Activated T-cell treated with anti-CD3 and anti-CD28 coated beads, Interleukin-2, amount 50 U/mL, for 1 hour (primary cell): Measurements from ENCODE around the gene GPSM3.

Source experiments
- DNase-seq: peaks from one replicate; pipeline ENCODE4 v3.0.0-alpha.2; 2020

The GPSM3 gene

DNA sequence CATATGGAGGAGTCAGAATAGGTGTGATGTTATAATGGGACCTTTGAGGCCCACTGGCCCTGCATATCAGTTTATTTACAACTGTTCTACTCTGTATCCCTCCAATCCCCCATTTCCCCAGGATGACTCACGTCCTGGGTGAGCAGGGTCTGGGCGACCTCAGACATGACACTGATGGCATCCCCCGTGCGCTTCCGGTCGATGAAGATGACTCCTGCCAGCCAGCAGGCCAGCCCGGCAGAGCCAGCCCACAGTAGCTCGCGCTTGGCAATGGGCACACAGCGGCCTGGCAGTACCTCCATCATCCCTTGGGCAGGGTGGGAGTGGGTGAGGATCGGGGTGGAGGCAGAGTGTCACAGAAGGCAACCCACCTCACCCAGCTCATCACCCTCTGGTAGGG is 22.1 kb downstream of the GPSM3 start:
- DNase-seq: no peak

GRCh38 chr6:32168807-32169591 is 23.4 kb downstream of the GPSM3 start:
- DNase-seq: no peak

DNA sequence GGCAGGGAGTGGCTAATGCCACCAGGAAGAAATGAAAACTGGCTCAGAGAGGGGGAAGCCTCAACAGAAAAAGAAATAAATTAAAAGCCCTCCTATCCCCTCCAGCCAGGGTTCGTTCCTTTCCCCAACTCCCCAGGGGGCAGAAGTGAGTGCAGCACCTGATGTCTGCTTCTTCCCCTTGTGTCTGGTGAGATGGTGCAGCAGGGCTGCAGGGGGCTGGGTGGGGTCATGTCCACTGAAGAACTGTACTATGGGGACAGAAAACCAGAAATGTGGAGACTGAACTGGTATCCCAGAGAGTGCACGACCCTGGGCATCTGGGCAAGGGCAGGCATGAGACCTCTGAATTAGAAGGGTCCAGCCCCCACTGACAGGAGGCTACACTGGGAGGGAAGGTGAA is 24.1 kb downstream of the GPSM3 start:
- DNase-seq: no peak

DNA sequence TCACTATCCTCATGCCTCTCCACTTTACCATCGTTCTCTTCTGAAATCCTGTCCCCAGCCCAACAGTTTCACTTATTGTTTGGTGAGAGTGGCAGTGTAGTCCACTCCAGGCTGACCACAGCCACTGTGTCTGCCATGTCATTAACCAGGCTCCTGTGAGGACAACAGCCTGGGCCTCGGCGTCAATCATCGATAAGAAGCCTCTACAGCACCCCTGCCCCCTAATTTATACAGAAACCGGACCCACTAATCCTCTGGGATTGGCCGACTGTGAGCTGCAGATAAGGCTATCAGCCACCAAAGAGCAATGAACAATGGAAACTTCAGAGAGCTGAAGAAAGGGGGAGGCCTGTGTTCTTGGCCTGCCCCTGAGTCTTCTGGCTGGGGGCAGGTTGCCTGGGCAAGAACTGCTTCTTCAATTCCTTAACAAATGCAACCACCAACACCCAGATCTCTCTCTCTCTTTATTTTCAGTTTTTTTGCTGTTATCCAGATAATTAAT is 24.6 kb downstream of the GPSM3 start:
- no peak for DNase-seq

GRCh38 chr6:32167154-32167760 is 25.2 kb downstream of the GPSM3 start:
- no peak for DNase-seq

DNA sequence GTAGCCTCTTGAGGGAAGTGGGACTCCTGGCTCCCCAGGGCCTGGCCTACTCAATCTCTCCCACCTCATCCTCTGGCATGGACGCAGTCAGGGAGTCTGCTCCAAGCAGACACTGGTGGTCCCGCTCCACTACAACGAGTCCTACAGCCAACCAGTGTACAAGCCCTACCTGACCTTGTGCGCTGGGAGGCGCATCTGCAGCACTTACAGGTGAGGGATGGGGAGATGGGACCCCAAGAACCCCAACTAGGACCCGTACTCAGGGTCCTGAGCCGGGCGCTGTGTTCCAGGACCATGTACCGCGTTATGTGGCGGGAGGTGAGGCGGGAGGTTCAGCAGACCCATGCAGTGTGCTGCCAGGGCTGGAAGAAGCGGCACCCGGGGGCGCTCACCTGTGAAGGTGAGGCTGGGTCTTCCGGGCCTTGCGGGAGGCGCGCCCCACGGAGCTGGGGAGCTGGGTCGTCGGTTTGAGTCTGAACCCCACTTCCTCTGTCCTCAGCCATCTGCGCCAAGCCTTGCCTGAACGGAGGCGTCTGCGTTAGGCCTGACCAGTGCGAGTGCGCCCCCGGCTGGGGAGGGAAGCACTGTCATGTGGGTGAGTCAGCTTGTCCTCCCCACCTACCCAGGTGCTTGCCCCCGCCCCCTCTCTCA is 25.9 kb downstream of the GPSM3 start:
- no peak for DNase-seq

GRCh38 chr6:32164295-32164694 is 28.1 kb downstream of the GPSM3 start, which contains the start of gene EGFL8:
TSS of gene EGFL8 (plus strand) at chr6:32164595. CDS start at chr6:32166166, 1,571 bp downstream.
- no peak for DNase-seq

DNA sequence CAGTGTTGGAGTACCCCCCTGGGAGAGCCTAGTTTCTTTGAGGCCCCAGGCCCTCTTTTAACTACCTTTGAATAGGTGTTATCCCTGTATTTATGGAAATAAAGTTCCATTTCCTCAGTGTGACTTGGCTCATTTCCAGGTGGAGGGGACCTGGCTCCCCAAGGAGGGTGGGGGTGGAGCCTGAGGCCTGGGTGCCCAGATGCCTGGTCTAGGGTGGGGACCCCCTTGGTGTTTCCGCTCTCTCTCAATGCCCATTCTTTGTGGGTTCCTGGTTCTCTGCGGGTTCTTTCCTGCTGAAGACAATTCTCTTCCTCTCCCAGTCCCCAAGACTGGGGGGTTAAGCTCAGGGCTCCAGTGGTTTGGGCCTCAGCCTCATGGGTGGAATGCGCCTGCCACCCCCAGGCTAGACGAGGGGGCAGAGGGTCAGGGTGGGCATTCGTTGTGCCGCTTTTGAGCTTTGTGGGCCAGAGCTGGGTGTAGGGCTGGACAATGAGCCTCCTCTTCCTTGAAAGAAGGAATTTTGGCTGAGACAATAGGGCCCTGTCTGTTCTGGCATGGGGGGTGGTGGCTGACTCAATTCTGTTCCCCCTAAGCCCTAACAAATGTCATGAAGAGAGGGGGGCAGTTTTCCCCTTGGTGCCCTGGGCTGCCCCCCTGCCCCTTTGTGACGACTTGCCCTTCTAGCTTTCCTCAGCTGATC is 28.7 kb downstream of the GPSM3 start:
- no peak for DNase-seq

DNA sequence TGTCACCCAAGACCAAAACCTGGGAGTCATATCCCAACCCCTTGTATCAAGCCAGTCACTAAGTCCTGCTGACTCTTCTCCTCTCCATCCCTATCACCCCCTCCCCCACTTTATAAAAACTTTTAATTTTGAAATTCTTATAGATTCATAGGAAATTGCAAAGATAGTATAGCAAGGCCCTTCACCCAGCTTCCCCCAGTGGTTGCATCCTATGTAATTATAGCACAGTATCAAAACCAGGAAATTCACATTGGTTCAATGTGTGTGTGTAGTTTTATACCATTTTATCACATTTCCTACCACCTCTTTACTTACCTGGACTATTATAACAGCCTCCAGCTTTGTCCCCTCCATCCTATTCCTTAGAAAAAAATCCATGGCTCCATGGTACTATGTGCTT is 34.4 kb downstream of the GPSM3 start:
- DNase-seq: no peak

DNA sequence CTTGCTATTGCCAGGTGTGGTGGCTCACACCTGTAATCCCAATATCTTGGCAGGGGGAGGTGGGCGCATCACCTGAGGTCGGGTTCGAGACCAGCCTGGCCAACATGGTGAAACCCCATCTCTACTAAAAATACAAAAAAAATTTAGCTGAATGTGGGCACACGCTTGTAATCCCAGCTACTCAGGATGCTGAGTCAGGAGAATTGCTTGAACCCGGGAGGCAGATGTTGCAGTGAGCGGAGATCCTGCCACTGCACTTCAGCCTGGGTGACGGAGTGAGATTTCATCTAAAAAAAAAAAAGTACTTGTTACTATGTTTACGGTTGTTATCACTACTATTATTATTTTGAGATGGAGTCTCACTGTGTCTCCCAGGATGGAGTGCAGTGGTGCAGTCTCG is 35.6 kb downstream of the GPSM3 start:
- no peak for DNase-seq

- peak; percentile 66 for DNase-seq
These were observed 37.8 kb downstream of the GPSM3 start for GRCh38 chr6:32154514-32155161.

DNA sequence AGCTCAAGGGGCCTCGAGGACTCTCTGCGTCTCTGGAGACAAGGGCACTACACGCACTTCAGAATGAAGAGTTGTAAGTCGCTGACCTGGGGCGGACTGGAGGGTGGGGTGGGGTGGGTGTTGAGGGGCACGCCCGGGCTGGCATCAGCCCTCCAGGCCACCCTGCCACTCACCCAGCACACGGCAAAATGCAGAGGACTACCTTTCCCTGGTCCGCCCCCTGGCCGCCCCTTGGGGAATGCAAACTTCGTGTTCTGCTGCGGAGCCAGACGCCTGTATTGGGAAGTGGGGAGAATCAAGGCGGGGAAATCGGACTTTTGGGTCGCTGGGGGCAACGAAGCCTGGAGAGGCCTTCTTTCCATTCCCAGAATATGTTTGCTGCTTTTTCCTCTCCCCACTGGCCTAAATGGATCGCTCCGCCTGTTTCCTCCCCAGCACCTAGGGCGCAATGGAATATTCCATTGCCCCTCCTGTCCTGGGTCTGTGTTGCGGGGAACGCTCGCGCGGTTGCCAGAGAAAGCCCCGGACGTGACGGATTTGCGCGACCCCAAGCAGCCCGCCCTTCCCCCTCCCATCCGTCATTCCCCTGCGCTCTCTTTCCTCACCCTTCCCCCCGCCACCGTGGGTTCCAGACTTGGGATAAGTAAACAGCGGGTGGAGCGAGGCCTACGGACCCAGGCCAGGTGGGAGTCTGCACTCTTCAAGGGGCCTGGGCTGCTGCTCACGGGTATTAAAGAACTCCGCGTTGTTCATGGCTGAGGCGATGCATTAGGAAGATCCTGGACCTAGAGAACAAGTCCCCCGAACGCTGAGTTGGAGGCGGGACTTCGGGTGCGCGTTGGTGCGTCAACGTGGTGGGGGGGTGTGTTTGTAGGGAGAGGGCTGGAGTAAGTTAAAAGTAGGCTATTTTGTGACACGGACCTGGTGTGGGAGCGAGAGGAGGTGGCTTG is 38.6 kb downstream of the GPSM3 start, which contains the start of gene PPT2:
Gene PPT2 (plus strand): TSS at position 578 of the 950 bp plus-strand sequence. CDS start 454 bp downstream, outside the sequence.
- peak; percentile 75 for DNase-seq

DNA sequence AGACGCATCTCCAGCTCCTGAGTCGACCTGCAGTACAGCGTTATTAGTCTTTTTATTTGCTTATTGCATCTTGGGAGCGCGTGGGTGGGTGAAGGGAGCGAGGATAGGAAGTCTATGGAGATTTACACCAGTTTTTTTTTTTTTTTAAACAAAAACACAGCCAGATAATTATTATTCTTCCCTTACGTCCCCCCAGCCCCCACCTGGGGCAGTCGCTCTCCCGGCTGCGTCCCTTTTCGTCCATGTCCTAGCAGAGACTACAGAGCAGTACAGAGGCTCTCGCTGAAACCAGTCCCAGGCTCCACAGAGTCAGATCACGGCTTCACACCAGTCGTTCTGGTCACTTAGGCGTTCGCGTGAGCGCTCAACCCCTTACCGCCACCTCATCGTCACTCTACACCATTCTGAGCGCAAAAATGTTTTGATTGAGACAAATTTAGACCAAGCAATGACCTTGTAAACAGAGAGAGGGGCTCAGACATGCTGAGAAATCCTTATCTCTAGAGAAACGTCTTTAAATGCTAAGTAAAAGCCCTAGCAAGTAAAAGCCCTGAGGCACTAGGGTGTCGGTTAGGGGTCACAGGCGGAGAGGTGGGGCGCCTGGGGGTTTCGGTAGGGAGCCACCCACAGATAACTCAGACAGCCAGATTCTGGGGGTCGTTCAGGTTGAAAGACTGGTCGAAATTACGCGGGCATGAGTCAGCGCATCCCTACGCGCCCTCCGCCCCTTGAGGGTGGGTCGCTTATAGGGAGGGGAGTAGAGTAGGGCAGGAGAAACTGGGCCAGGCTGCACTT is 39.5 kb downstream of the GPSM3 start:
- no peak for DNase-seq

- peak; percentile 35 for DNase-seq
These were observed 40.3 kb downstream of the GPSM3 start, which contains the start of gene PRRT1 for GRCh38 chr6:32151863-32152768. TSS of gene PRRT1 (minus strand) at chr6:32151939. CDS start at chr6:32151827, 112 bp downstream.

DNA sequence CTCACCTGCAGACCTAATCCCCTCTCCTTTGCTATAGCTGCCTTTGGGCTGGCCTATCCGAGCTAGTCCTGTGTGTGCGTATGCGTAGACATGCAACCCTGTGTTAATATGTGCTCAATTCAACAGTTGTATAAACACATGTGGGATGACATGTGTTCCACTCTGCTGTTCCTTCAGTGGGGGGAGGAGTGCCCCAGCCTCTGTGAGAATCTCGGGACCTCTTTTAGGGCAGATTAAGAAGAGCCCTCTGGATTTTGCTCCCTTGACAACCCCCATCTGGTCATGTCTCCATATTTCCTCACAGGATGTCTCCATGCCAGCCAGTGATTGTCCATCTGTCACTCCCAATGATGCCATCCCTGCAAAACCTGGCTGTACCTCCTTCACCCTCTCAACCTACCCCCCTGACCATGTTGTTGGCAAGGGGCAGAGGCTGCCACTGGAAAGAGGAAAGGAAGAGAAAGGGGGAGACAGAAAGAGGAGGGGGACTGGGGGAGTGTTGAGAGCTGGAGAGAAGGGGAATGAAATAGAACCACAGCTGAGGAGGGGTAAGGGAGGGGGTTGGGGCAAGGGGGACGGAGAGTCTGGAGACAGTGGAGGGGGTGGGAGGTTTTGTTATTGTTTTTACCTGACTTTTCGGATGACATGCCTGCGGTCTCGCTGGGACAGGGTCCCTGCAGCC is 41.1 kb downstream of the GPSM3 start:
- peak; percentile 36 for DNase-seq

- DNase-seq: no peak
These were observed 42.2 kb downstream of the GPSM3 start for GRCh38 chr6:32149932-32150870.

DNA sequence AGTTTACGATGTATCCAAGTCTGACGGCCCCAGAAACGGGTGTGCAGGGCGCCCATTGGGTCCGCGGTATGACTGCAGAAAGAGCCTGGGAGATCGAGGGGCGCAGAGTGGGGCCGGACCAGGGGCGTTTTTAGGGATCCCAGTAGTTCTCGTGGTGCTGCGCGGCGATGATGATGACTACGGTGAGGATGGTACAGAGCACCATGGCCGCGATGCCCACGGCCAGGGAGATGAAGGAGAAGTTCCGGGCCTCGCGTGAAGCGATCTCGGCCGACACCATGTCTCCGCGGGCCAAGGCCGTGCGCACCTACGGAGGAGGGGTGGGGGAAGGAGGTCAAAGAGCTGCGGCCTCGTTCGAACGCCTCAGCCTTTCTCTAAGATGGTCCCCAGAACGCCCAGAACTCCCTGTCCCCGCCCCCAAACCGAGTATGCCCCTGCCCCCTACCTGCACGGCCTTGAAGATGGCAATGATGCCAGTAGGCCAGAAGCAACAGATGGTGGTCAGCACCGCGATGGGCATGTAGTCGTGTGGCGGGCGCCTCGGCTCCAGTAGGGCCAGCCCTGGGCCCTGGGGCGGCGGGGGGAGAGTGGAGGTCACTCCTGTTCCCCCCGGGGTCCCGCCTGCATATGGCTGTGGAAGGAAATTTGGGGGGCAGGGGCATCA is 43.2 kb downstream of the GPSM3 start:
- DNase-seq: no peak
